Smooth muscle cell (in vitro differentiated cells): ENCODE measurements around the gene DNAJB12. TPM values are rescaled to one million over a fixed set of nuclear protein-coding genes. Genes with fewer than 3 reads are reported as not detected.
A peak's percentile ranks its signal among the peaks of the same experiment; 100 is the strongest.
"Not testable (repeated sequence)": the region's sequence is repeated elsewhere in the genome, so short reads cannot be mapped to it uniquely, and the experiment has no call there.

Experiments
- DNase-seq: peaks from one replicate; lab custom pipeline; 2025; ENCODE audit not compliant: unreplicated experiment; lab: John Stamatoyannopoulos, UW
- H2AFZ ChIP-seq: fragments of 200-600 bp; sonication (generic); 2 replicates; pipeline ENCODE4 v1.6.0; 2016; ENCODE audit warnings: antibody characterized with exemption, low read depth, mild to moderate bottlenecking
- H3F3A ChIP-seq: fragments of 200-600 bp; sonication (generic); 2 replicates; pipeline ENCODE4 v1.6.0; 2017; ENCODE audit warnings: antibody characterized with exemption, low read depth
- H3K27ac ChIP-seq: fragments of 200-600 bp; sonication (generic); 2 replicates; pipeline ENCODE4 v1.5.1; 2016; ENCODE audit warnings: low read depth, mild to moderate bottlenecking
- H3K27me3 ChIP-seq: fragments of 200-600 bp; sonication (generic); 2 replicates; pipeline ENCODE4 v1.6.1; 2016; ENCODE audit warnings: low read depth, mild to moderate bottlenecking
- H3K36me3 ChIP-seq: fragments of 200-600 bp; sonication (generic); 2 replicates; pipeline ENCODE4 v1.5.1; 2016; ENCODE audit warnings: low read depth
- H3K4me1 ChIP-seq: fragments of 200-600 bp; sonication (generic); 2 replicates; pipeline ENCODE4 v1.5.1; 2016; ENCODE audit warnings: low read depth
- H3K4me2 ChIP-seq: fragments of 200-600 bp; sonication (generic); 2 replicates; pipeline ENCODE4 v1.6.0; 2016; ENCODE audit warnings: mild to moderate bottlenecking
- H3K4me3 ChIP-seq: fragments of 200-600 bp; sonication (generic); 2 replicates; pipeline ENCODE4 v1.5.1; 2016; ENCODE audit warnings: mild to moderate bottlenecking
- H3K79me2 ChIP-seq: fragments of 200-600 bp; sonication (generic); 2 replicates; pipeline ENCODE4 v1.6.0; 2016; ENCODE audit warnings: low read depth, mild to moderate bottlenecking
- H3K9ac ChIP-seq: fragments of 200-600 bp; sonication (generic); 2 replicates; pipeline ENCODE4 v1.6.0; 2016; ENCODE audit warnings: low read depth
- H3K9me3 ChIP-seq: fragments of 200-600 bp; sonication (generic); replicated peaks from 2 replicates; pipeline ENCODE4 v1.5.1; 2016; ENCODE audit warnings: low read depth
- H4K20me1 ChIP-seq: fragments of 200-600 bp; sonication (generic); 2 replicates; pipeline ENCODE4 v1.6.0; 2016; ENCODE audit warnings: low read depth
- CTCF ChIP-seq: fragments of 200-600 bp; sonication (generic); IDR thresholded peaks from 2 replicates; pipeline ENCODE4 v1.5.1; 2017; ENCODE audit warnings: borderline replicate concordance, mild to moderate bottlenecking, antibody characterized with exemption; ENCODE audit not compliant: insufficient read depth, poor library complexity, severe bottlenecking
- WGBS: methylation state at CpG from one replicate; pipeline ENCODE4 v1.1.7; 2016; ENCODE audit warnings: low lambda C conversion rate; 5-methylcytosine and 5-hydroxymethylcytosine counted together
- polyA plus RNA-seq: library from polyadenylated mRNA; unstranded; fragments of >200 nt; fragmentation: Nextera tagmentation; extraction: Ambion mirVana; gene quantifications from 2 replicates; pipeline ENCODE4 v1.2.1, GENCODE V29; 2016
- total RNA-seq: library from RNA; depleted of rRNA; stranded (reverse); fragments of >200 nt; gene quantifications from 2 replicates; pipeline ENCODE4 v1.2.3, GENCODE V29; 2014

Gene DNAJB12
- total and polyA plus RNA-seq, 2 experiments from 2014 or later, result 12.5 to 24.5 TPM

DNA sequence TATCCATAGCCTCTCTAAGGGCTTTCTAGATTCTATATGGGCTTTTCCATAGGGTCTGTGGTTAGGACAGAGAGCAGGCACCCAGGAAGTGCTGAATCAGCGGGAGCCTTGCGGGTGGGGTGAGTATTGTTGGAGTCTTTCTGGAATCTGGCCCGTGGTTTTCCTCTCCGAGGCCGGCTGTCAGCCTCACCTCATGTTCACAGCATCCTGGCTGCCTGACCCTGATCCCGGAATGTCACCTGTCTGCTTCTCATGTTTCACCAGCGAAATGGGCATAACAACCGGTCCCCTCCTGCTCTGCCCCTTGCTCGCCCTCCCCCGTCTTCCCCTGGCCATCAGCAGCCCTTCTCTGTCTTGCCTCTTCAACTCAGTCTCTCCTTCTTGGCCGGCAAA is 44.5 kb downstream of the DNAJB12 start:
- H3K79me2 ChIP-seq, result no peaks in the 10 kb centered on the region
- no peaks in the 10 kb centered on the region for H3K36me3 ChIP-seq
- no peak overlapping the region for H3K9ac ChIP-seq
- DNase-seq, result no peak
- no peak overlapping the region for H3K4me3 ChIP-seq
- no peaks in the 10 kb centered on the region for H3K9me3 ChIP-seq
- H3K27ac ChIP-seq, result peak overlapping the region; percentile 90
- H3K4me2 ChIP-seq, result peak overlapping the region; percentile 31
- 58% methylated on average over 11 of the region's 11 CpGs for WGBS
- no peak overlapping the region for H2AFZ ChIP-seq
- H3K27me3 ChIP-seq, result no peaks in the 10 kb centered on the region
- no peak for TF ChIP-seq CTCF
- H3K4me1 ChIP-seq, result no peaks in the 10 kb centered on the region
- no peaks in the 10 kb centered on the region for H3F3A ChIP-seq
- no peaks in the 10 kb centered on the region for H4K20me1 ChIP-seq

GRCh38 chr10:72309290-72310240 is 45.2 kb downstream of the DNAJB12 start:
- no peaks in the 10 kb centered on the region for H3F3A ChIP-seq
- no peaks in the 10 kb centered on the region for H3K27me3 ChIP-seq
- TF ChIP-seq CTCF, result no peak
- H4K20me1 ChIP-seq, result no peaks in the 10 kb centered on the region
- no peaks in the 10 kb centered on the region for H3K4me1 ChIP-seq
- H2AFZ ChIP-seq, result no peak overlapping the region
- H3K9ac ChIP-seq, result peak overlapping the region; percentile 48
- no peaks in the 10 kb centered on the region for H3K36me3 ChIP-seq
- no peak for DNase-seq
- no peak overlapping the region for H3K4me3 ChIP-seq
- 60% methylated on average over 18 of the region's 21 CpGs for WGBS
- H3K27ac ChIP-seq, result peak overlapping the region; percentile 90
- no peaks in the 10 kb centered on the region for H3K79me2 ChIP-seq
- peak overlapping the region; percentile 45 for H3K4me2 ChIP-seq
- H3K9me3 ChIP-seq, result no peaks in the 10 kb centered on the region

- Histone ChIP-seq H3K9ac (peak overlapping the region; percentile 53), H3K9me3 (no peaks in the 10 kb centered on the region), H3K4me2 (peak overlapping the region; percentile 45), H3K27me3 (no peaks in the 10 kb centered on the region), H3F3A (no peaks in the 10 kb centered on the region), H3K36me3 (no peaks in the 10 kb centered on the region), H2AFZ (peak overlapping the region; percentile 57), H3K27ac (peak overlapping the region; percentile 90), H3K4me1 (no peaks in the 10 kb centered on the region), H3K4me3 (no peak overlapping the region), H4K20me1 (no peaks in the 10 kb centered on the region), H3K79me2 (no peaks in the 10 kb centered on the region)
- DNase-seq, result no peak
- 44% methylated on average over 7 of the region's 7 CpGs for WGBS
- no peak for TF ChIP-seq CTCF
Observed at GRCh38 chr10:72308320-72308987, 46.3 kb downstream of the DNAJB12 start.

- H3K79me2 ChIP-seq, H3K4me2 ChIP-seq, H3K27me3 ChIP-seq, H3F3A ChIP-seq, H3K4me1 ChIP-seq, DNase-seq, H3K4me3 ChIP-seq, H3K9me3 ChIP-seq, H4K20me1 ChIP-seq, H2AFZ ChIP-seq, H3K36me3 ChIP-seq, H3K9ac ChIP-seq: not testable (repeated sequence)
- 96% methylated on average over 7 of the region's 7 CpGs for WGBS
- peak overlapping the region; percentile 90 for H3K27ac ChIP-seq
Observed at GRCh38 chr10:72307711-72308110, 47.0 kb downstream of the DNAJB12 start.
